Right ventricle myocardium inferior (tissue), 1 donor: Measurements from ENCODE around the gene GTF3C5. TPM values are rescaled to one million over a fixed set of nuclear protein-coding genes. Genes with fewer than 3 reads are reported as not detected.
"Not testable (repeated sequence)": the region's sequence is repeated elsewhere in the genome, so short reads cannot be mapped to it uniquely, and the experiment has no call there.

ENCODE experiments used
- ATAC-seq: fragments of 200-7000 bp; cut with Tn5 transposase; one replicate; pipeline ENCODE4 v1.9.1; 2020; ENCODE audit warnings: mild to moderate bottlenecking, moderate library complexity
- DNase-seq: peaks from one replicate; pipeline ENCODE4 v3.0.0; 2021; ENCODE audit errors: missing footprints
- intact Hi-C: fragments of 100-400 bp; cut with DNase I; formaldehyde crosslinking; loops from one replicate; pipeline ENCODE4 v1.11.0; 2022
- total RNA-seq: library from RNA; stranded (reverse); fragmentation: NEBNext Ultra II Directional; extraction: Animal tissue kit (Norgen Biotek cat#: 25700); gene quantifications from one replicate; pipeline ENCODE4 v1.2.1, GENCODE V29; 2021
- donor health status: DM: no; HTN: yes; CAD: no; lungs with severe emphysema.

Gene GTF3C5
- total RNA-seq, 1 donor from 2014 or later = 58.0 TPM

GRCh38 chr9:132994410-132995120 lies 36.2 kb upstream of the GTF3C5 start:
- ATAC-seq = no peak
- intact Hi-C loops = no loop called here

GRCh38 chr9:132995121-132995420 lies 35.7 kb upstream of the GTF3C5 start:
- no peak for ATAC-seq
- intact Hi-C loops = no loop called here
- DNase-seq = no peak

More at GRCh38 chr9:132994410-132995120, 36.2 kb upstream of the GTF3C5 start:
- DNase-seq = no peak

GRCh38 chr9:132995879-132996278 lies 34.9 kb upstream of the GTF3C5 start:
- ATAC-seq (no peak), DNase-seq (no peak)
- intact Hi-C loops = no loop called here

GRCh38 chr9:132996526-132996925 lies 34.3 kb upstream of the GTF3C5 start:
- intact Hi-C loops = no loop called here
- ATAC-seq = no peak
- DNase-seq = no peak

GRCh38 chr9:132997591-132997990 lies 33.2 kb upstream of the GTF3C5 start:
- intact Hi-C loops = no loop called here
- no peak for DNase-seq
- no peak for ATAC-seq

GRCh38 chr9:132998221-132998620 lies 32.6 kb upstream of the GTF3C5 start:
- ATAC-seq, DNase-seq, intact Hi-C loops: not testable (repeated sequence)

- intact Hi-C loops = no loop called here
- DNase-seq (no peak), ATAC-seq (peak; percentile 38)
Observed at GRCh38 chr9:132998831-132999635, 31.8 kb upstream of the GTF3C5 start.

GRCh38 chr9:133002147-133003070 lies 28.4 kb upstream of the GTF3C5 start:
- ATAC-seq (no peak), DNase-seq (no peak)
- intact Hi-C loops = no loop called here

- no peak for ATAC-seq
- DNase-seq = no peak
- intact Hi-C loops = no loop called here
Observed at GRCh38 chr9:133003071-133003461, 27.7 kb upstream of the GTF3C5 start.

GRCh38 chr9:133003671-133004090 lies 27.1 kb upstream of the GTF3C5 start:
- intact Hi-C loops = no loop called here
- DNase-seq (no peak), ATAC-seq (no peak)

GRCh38 chr9:133004091-133004998 lies 26.5 kb upstream of the GTF3C5 start:
- DNase-seq (no peak), ATAC-seq (no peak)
- intact Hi-C loops = no loop called here

GRCh38 chr9:133004999-133005760 lies 25.6 kb upstream of the GTF3C5 start:
- DNase-seq = no peak
- no peak for ATAC-seq
- intact Hi-C loops = no loop called here

GRCh38 chr9:133005957-133006356 lies 24.8 kb upstream of the GTF3C5 start:
- intact Hi-C loops = no loop called here
- DNase-seq = no peak
- no peak for ATAC-seq

GRCh38 chr9:133006731-133007352 lies 24.0 kb upstream of the GTF3C5 start:
- ATAC-seq = no peak
- intact Hi-C loops = no loop called here
- no peak for DNase-seq

- ATAC-seq = no peak
- intact Hi-C loops = no loop called here
- DNase-seq = no peak
Observed at GRCh38 chr9:133008406-133008805, 22.4 kb upstream of the GTF3C5 start.

- intact Hi-C loops = no loop called here
- ATAC-seq (no peak), DNase-seq (no peak)
Observed at GRCh38 chr9:133008824-133009223, 22.0 kb upstream of the GTF3C5 start.

- ATAC-seq (no peak), DNase-seq (no peak)
- intact Hi-C loops = no loop called here
Observed at GRCh38 chr9:133009906-133010582, 20.8 kb upstream of the GTF3C5 start.
